ENCODE data around the gene HOTAIR. TPM values are rescaled to one million over a fixed set of nuclear protein-coding genes. Genes with fewer than 3 reads are reported as not detected.

Gene HOTAIR
- total and polyA plus RNA-seq, 7 donors: not detected

DNA sequence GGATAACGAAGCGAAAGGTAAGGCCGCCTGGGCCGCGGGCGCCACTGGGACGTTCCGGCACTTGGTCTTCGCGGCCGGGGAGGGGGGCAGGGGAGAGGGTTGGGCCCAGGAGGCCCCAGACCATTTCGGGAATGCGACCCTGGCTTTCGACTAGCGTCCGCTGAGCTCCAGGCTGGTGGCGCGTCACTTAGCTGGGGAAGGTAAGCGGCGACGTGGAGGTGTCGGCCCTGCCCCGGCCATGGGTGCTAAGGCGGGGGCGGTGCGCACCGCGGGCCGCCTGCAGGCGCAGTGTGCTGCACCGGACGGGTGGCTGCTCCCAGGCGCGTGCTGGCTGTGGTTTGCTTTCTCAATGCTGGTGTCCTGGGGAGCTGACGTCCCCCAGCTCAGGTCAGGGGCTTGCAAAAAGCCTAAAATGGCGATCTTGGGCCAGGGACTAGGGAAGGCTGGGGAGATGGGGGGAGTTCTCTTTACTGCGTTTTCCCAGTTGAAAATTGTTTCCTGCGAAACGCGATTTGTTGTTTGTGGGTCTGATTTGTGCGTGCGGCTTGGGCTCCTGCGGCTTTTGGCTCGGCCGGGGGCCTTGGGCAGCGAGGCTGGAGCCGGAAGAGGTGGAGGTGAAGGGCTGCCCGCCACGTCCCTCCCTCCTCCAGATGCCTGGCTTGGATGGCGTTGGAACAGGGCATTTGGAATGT lies 11.4 kb upstream of the HOTAIR start:
- intact Hi-C loops (cut with DNase I): no loop called here
- H3K9me3 ChIP-seq: no peaks in the 10 kb centered on the region
- H3K4me1 ChIP-seq: peaks cover 0 to 32% (median 21%) of the 10 kb centered on the region in 4 donors
- WGBS, 2 donors: 3 to 9% methylated on average over 50 of the region's 50 CpGs
- DNase-seq: no peak
- no peaks in the 10 kb centered on the region for H3K36me3 ChIP-seq
- no peak for TF ChIP-seq POLR2A (IDR thresholded peaks at IDR 0.05)
- TF ChIP-seq POLR2AphosphoS5 (IDR thresholded peaks at IDR 0.05): no peak
- TF ChIP-seq, protein P1, sequence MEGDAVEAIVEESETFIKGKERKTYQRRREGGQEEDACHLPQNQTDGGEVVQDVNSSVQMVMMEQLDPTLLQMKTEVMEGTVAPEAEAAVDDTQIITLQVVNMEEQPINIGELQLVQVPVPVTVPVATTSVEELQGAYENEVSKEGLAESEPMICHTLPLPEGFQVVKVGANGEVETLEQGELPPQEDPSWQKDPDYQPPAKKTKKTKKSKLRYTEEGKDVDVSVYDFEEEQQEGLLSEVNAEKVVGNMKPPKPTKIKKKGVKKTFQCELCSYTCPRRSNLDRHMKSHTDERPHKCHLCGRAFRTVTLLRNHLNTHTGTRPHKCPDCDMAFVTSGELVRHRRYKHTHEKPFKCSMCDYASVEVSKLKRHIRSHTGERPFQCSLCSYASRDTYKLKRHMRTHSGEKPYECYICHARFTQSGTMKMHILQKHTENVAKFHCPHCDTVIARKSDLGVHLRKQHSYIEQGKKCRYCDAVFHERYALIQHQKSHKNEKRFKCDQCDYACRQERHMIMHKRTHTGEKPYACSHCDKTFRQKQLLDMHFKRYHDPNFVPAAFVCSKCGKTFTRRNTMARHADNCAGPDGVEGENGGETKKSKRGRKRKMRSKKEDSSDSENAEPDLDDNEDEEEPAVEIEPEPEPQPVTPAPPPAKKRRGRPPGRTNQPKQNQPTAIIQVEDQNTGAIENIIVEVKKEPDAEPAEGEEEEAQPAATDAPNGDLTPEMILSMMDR (IDR thresholded peaks at IDR 0.05): no peak
- no peak for TF ChIP-seq EP300 (IDR thresholded peaks at IDR 0.05)
- no peak overlapping the region for H3K27ac ChIP-seq
- H3K27me3 ChIP-seq: peaks cover 85 to 100% (median 99%) of the 10 kb centered on the region in 3 donors
- H3K4me3 ChIP-seq: peak overlapping the region in 2 of 4 donors; percentile 13 to 17

DNA sequence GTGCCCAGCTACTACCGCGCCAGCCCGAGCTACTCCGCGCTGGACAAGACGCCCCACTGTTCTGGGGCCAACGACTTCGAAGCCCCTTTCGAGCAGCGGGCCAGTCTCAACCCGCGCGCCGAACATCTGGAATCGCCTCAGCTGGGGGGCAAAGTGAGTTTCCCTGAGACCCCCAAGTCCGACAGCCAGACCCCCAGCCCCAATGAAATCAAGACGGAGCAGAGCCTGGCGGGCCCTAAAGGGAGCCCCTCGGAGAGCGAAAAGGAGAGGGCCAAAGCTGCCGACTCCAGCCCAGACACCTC lies 10.9 kb upstream of the HOTAIR start:
- intact Hi-C loops (cut with DNase I): no loop called here
- Histone ChIP-seq H3K4me1 (peaks cover 0 to 32% (median 21%) of the 10 kb centered on the region in 4 donors), H3K9me3 (no peaks in the 10 kb centered on the region), H3K27me3 (peaks cover 83 to 100% (median 99%) of the 10 kb centered on the region in 3 donors), H3K27ac (no peak overlapping the region), H3K4me3 (peak overlapping the region in 2 of 4 donors; percentile 13 to 17), H3K36me3 (no peaks in the 10 kb centered on the region)
- WGBS, 2 donors: 6 to 31% methylated on average over 21 of the region's 21 CpGs
- TF ChIP-seq, protein P1 (IDR thresholded peaks at IDR 0.05): no peak
- no peak for TF ChIP-seq POLR2A (IDR thresholded peaks at IDR 0.05)
- no peak for TF ChIP-seq POLR2AphosphoS5 (IDR thresholded peaks at IDR 0.05)
- TF ChIP-seq EP300 (IDR thresholded peaks at IDR 0.05): no peak
- DNase-seq: no peak

DNA sequence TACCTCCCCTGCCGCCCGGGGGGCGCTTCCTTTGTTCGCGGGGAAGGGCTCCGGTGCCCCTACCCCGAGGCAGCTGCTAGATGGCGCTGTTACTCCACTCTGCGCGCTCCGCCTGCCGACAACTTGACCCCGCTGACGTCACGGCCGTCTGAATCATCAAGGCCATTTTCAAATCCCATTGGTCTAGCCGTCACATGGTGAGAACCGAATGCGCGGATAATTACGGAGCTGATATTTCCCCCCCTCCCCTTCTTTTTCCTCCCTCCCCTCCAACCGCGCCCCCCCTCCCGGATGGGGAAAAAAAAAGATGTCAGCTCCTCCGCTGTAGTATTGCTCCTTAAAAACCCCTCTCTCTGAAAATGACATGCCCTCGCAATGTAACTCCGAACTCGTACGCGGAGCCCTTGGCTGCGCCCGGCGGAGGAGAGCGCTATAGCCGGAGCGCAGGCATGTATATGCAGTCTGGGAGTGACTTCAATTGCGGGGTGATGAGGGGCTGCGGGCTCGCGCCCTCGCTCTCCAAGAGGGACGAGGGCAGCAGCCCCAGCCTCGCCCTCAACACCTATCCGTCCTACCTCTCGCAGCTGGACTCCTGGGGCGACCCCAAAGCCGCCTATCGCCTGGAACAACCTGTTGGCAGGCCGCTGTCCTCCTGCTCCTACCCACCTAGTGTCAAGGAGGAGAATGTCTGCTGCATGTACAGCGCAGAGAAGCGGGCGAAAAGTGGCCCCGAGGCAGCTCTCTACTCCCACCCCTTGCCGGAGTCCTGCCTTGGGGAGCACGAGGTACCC lies 10.3 kb upstream of the HOTAIR start, which contains the start of gene HOXC10:
HOXC10 (plus strand) TSS at position 246 of the 791 bp plus-strand sequence; CDS start at position 360, 114 bp downstream.
- Histone ChIP-seq H3K4me3 (peak within 1 kb of the TSS in 3 of 4 donors; percentile 6 to 17 (median 13)), H3K36me3 (no peaks in the 10 kb centered on the region), H3K4me1 (peaks cover 0 to 32% (median 21%) of the 10 kb centered on the region in 4 donors), H3K27me3 (peaks cover 79 to 100% (median 99%) of the 10 kb centered on the region in 3 donors), H3K27ac (no peak within 1 kb of the TSS), H3K9me3 (no peaks in the 10 kb centered on the region)
- TF ChIP-seq, protein P1 (IDR thresholded peaks at IDR 0.05): peak in 1 of 4 experiments; percentile 28
- TF ChIP-seq EP300 (IDR thresholded peaks at IDR 0.05): no peak
- TF ChIP-seq POLR2AphosphoS5 (IDR thresholded peaks at IDR 0.05): peak in 1 of 4 donors; percentile 22
- peak; percentile 88 for DNase-seq
- WGBS, 2 donors: 4 to 16% methylated on average over 55 of the region's 55 CpGs
- intact Hi-C loops (cut with DNase I): no loop called here

DNA sequence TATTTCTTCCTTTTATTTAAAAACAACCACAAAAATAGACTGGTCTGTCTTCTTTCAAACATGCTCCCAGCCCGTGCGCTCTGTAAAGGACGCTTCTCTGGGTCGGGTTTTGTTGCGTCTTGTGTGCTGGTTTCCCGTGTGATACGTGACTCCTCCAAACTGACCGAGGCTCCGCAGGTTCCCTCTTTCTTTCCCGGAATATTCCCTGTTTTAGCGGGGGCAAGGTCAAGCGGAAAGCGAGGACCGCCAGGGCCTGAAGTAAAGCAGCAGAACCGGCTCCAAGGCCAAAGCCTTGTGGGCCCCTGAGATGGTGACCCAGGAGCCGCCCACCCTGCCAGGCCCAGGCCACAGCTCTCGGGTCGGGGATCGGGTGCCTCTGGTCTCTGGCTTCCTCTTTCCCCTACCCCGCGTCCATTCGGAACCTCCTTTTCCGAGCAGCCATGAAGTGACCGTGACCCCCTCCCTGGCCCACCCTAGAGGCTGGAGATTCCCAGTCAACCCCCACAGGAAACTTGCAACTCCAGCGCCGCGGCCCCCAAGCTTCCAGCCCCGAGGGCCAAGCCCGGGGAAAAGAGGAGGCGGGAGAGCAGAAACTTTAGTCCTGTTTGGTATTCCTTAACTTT lies 9.3 kb upstream of the HOTAIR start:
- DNase-seq: no peak
- Histone ChIP-seq H3K27me3 (peaks cover 77 to 100% (median 99%) of the 10 kb centered on the region in 3 donors), H3K4me1 (peaks cover 0 to 27% (median 21%) of the 10 kb centered on the region in 4 donors), H3K4me3 (no peak overlapping the region), H3K9me3 (no peaks in the 10 kb centered on the region), H3K36me3 (no peaks in the 10 kb centered on the region), H3K27ac (no peak overlapping the region)
- intact Hi-C loops (cut with DNase I): no loop called here
- TF ChIP-seq, protein P1 (IDR thresholded peaks at IDR 0.05): no peak
- TF ChIP-seq POLR2A (IDR thresholded peaks at IDR 0.05) (no peak), EP300 (IDR thresholded peaks at IDR 0.05) (no peak), POLR2AphosphoS5 (IDR thresholded peaks at IDR 0.05) (no peak)
- 6 to 13% methylated on average over 30 of the region's 30 CpGs for WGBS, 2 donors

Measured in sigmoid colon (tissue), 7 donors.